Activated CD8-positive, alpha-beta memory T cell treated with anti-CD3 and anti-CD28 coated beads, Interleukin-2, amount 50 U/mL, for 24 hours (primary cell): ENCODE data around the gene RNU4-1.

ENCODE experiments used
- DNase-seq: peaks from one replicate; pipeline ENCODE4 v3.0.0-alpha.2; 2020; ENCODE audit errors: extremely low read depth

RNU4-1 gene

GRCh38 chr12:120290609-120291305, 2.3 kb downstream of the RNU4-1 start:
- no peak for DNase-seq

- DNase-seq: no peak
Measured at GRCh38 chr12:120287491-120287890, 5.5 kb downstream of the RNU4-1 start.

- DNase-seq: no peak
Measured at GRCh38 chr12:120286768-120287490, 6.1 kb downstream of the RNU4-1 start.

- DNase-seq: no peak
Measured at GRCh38 chr12:120284381-120284780, 8.7 kb downstream of the RNU4-1 start.

- DNase-seq: no peak
Measured at GRCh38 chr12:120283318-120283717, 9.7 kb downstream of the RNU4-1 start.

- DNase-seq: no peak
Measured at GRCh38 chr12:120278137-120279069, 14.6 kb downstream of the RNU4-1 start.

- DNase-seq: no peak
Measured at GRCh38 chr12:120276734-120277133, 16.3 kb downstream of the RNU4-1 start.

- DNase-seq: no peak
Measured at GRCh38 chr12:120267736-120268135, 25.3 kb downstream of the RNU4-1 start.

GRCh38 chr12:120266180-120266870, 26.7 kb downstream of the RNU4-1 start:
- DNase-seq: no peak

GRCh38 chr12:120265473-120266179, 27.4 kb downstream of the RNU4-1 start, which contains the start of gene PXN:
PXN (minus strand) TSS chr12:120265730; CDS start chr12:120265629, 101 bp downstream.
- peak; percentile 54 for DNase-seq

- no peak for DNase-seq
Measured at GRCh38 chr12:120264904-120265472, 28.0 kb downstream of the RNU4-1 start.

- DNase-seq: no peak
Measured at GRCh38 chr12:120264086-120264903, 28.7 kb downstream of the RNU4-1 start.

GRCh38 chr12:120263748-120264085, 29.3 kb downstream of the RNU4-1 start:
- DNase-seq: no peak

GRCh38 chr12:120262852-120263747, 29.9 kb downstream of the RNU4-1 start:
- no peak for DNase-seq

GRCh38 chr12:120261951-120262851, 30.8 kb downstream of the RNU4-1 start:
- no peak for DNase-seq

GRCh38 chr12:120260607-120261006, 32.4 kb downstream of the RNU4-1 start:
- no peak for DNase-seq

GRCh38 chr12:120259418-120260202, 33.4 kb downstream of the RNU4-1 start:
- DNase-seq: no peak
